ENCODE data around the gene ATXN10. TPM values are rescaled to one million over a fixed set of nuclear protein-coding genes. Genes with fewer than 3 reads are reported as not detected.
A peak's percentile ranks its signal among the peaks of the same experiment; 100 is the strongest.

The ATXN10 gene
- total and polyA plus RNA-seq, 2 of the 13 experiments (the other 11 are each of a cell fraction or from before 2014, with no cell fraction given): 60.1 to 194 TPM

- TF ChIP-seq PRDM10 (CRISPR knock-in tag; IDR thresholded peaks at IDR 0.05; ENCODE audit: low read depth) (no peak), ZNF292 (CRISPR knock-in tag; IDR thresholded peaks at IDR 0.05; ENCODE audit: borderline replicate concordance, low read depth) (peak; percentile 45; the same call in 1 of the 2 replicates), TBX2 (CRISPR knock-in tag; IDR thresholded peaks at IDR 0.05; ENCODE audit: borderline replicate concordance) (peak; percentile 70), FOXO1 (CRISPR knock-in tag; IDR thresholded peaks at IDR 0.05) (peak; percentile 42; the same call in 1 of the 2 replicates), ZNF337 (CRISPR knock-in tag; IDR thresholded peaks at IDR 0.05; ENCODE audit: borderline replicate concordance, low read depth) (no peak), ZNF792 (CRISPR knock-in tag; IDR thresholded peaks at IDR 0.05) (peak; percentile 72; the same call in 1 of the 2 replicates), POLR2A (IDR thresholded peaks at IDR 0.05; ENCODE audit: insufficient read depth in 1 of 2, low read depth in 2 of 2, low read length in 2 of 2) (no peak), ZNF432 (CRISPR knock-in tag; IDR thresholded peaks at IDR 0.05; ENCODE audit: borderline replicate concordance) (no peak), ZNF670 (CRISPR knock-in tag; IDR thresholded peaks at IDR 0.05; ENCODE audit: borderline replicate concordance) (no peak), SKIL (CRISPR knock-in tag; IDR thresholded peaks at IDR 0.05; ENCODE audit: borderline replicate concordance) (peak; percentile 78), ZNF224 (CRISPR knock-in tag; IDR thresholded peaks at IDR 0.05) (no peak), TOPORS (CRISPR knock-in tag; IDR thresholded peaks at IDR 0.05) (no peak), HIC2 (CRISPR knock-in tag; IDR thresholded peaks at IDR 0.05; ENCODE audit: low read depth) (peak; percentile 37; the same call in 1 of the 2 replicates), ZNF746 (CRISPR knock-in tag; IDR thresholded peaks at IDR 0.05) (peak; percentile 57; the same call in 1 of the 2 replicates), ELF3 (CRISPR knock-in tag; IDR thresholded peaks at IDR 0.05) (peak; percentile 29; the same call in 1 of the 2 replicates), ONECUT2 (CRISPR knock-in tag; IDR thresholded peaks at IDR 0.05) (no peak), SMARCC2 (IDR thresholded peaks at IDR 0.05) (no peak), ZNF234 (CRISPR knock-in tag; conservative IDR thresholded peaks at IDR 0.05) (no peak), ZNF253 (CRISPR knock-in tag; IDR thresholded peaks at IDR 0.05; ENCODE audit: borderline replicate concordance) (no peak), THYN1 (CRISPR knock-in tag; IDR thresholded peaks at IDR 0.05; ENCODE audit: borderline replicate concordance, low read depth) (no peak), ZNF567 (CRISPR knock-in tag; IDR thresholded peaks at IDR 0.05; ENCODE audit: borderline replicate concordance) (no peak), MAF1 (CRISPR knock-in tag; IDR thresholded peaks at IDR 0.05; ENCODE audit: borderline replicate concordance) (no peak), NFE2L2 (IDR thresholded peaks at IDR 0.05; ENCODE audit: low read length) (no peak), RAD21 (CRISPR knock-in tag; IDR thresholded peaks at IDR 0.05) (no peak)
Measured at GRCh38 chr22:45629469-45630089, 42.1 kb upstream of the ATXN10 start (continued).

All from HepG2 (cell line).